ENCODE data around the gene PGF.
A peak's percentile ranks its signal among the peaks of the same experiment; 100 is the strongest.

PGF gene

GRCh38 chr14:74956280-74957072 lies 1.1 kb upstream of the PGF start:
- DNase-seq (ENCODE audit: low read depth, low spot score): no peak
- Histone ChIP-seq H3K4me3 (no peak overlapping the region), H3K27ac (no peak overlapping the region), H3K36me3 (ENCODE audit: insufficient read depth, low read length) (no peaks in the 10 kb centered on the region), H3K9ac (ENCODE audit: insufficient read length) (no peak overlapping the region), H3K9me3 (ENCODE audit: low read depth, low read length) (no peaks in the 10 kb centered on the region)
- TF ChIP-seq EZH2 (IDR thresholded peaks at IDR 0.05) (no peak), POLR2AphosphoS5 (IDR thresholded peaks at IDR 0.05; ENCODE audit: borderline replicate concordance, low read depth, low read length) (no peak), FOXP2 (optimal IDR thresholded peaks at IDR 0.05; ENCODE audit: control extremely low read depth, extremely low read length, insufficient read depth) (no peak)

GRCh38 chr14:74956027-74956279 lies 556 bp upstream of the PGF start:
- TF ChIP-seq EZH2 (IDR thresholded peaks at IDR 0.05) (no peak), POLR2AphosphoS5 (IDR thresholded peaks at IDR 0.05; ENCODE audit: borderline replicate concordance, low read depth, low read length) (no peak), FOXP2 (optimal IDR thresholded peaks at IDR 0.05; ENCODE audit: control extremely low read depth, extremely low read length, insufficient read depth) (no peak)
- Histone ChIP-seq H3K36me3 (ENCODE audit: insufficient read depth, low read length) (no peaks in the 10 kb centered on the region), H3K4me3 (no peak overlapping the region), H3K27ac (no peak overlapping the region), H3K9me3 (ENCODE audit: low read depth, low read length) (no peaks in the 10 kb centered on the region), H3K9ac (ENCODE audit: insufficient read length) (no peak overlapping the region)
- no peak for DNase-seq (ENCODE audit: low read depth, low spot score)

GRCh38 chr14:74954947-74955228 lies 509 bp downstream of the PGF start:
- Histone ChIP-seq H3K9me3 (ENCODE audit: low read depth, low read length) (no peaks in the 10 kb centered on the region), H3K36me3 (ENCODE audit: insufficient read depth, low read length) (no peaks in the 10 kb centered on the region), H3K4me3 (peak overlapping the region; percentile 81), H3K9ac (ENCODE audit: insufficient read length) (peak overlapping the region; percentile 13), H3K27ac (no peak overlapping the region)
- TF ChIP-seq FOXP2 (optimal IDR thresholded peaks at IDR 0.05; ENCODE audit: control extremely low read depth, extremely low read length, insufficient read depth) (no peak), POLR2AphosphoS5 (IDR thresholded peaks at IDR 0.05; ENCODE audit: borderline replicate concordance, low read depth, low read length) (no peak), EZH2 (IDR thresholded peaks at IDR 0.05) (no peak)
- DNase-seq (ENCODE audit: low read depth, low spot score): no peak

GRCh38 chr14:74954232-74954946 lies 1.0 kb downstream of the PGF start:
- Histone ChIP-seq H3K9ac (ENCODE audit: insufficient read length) (peak overlapping the region; percentile 13), H3K4me3 (peak overlapping the region; percentile 81), H3K27ac (no peak overlapping the region), H3K36me3 (ENCODE audit: insufficient read depth, low read length) (no peaks in the 10 kb centered on the region), H3K9me3 (ENCODE audit: low read depth, low read length) (no peaks in the 10 kb centered on the region)
- DNase-seq (ENCODE audit: low read depth, low spot score): no peak
- TF ChIP-seq POLR2AphosphoS5 (IDR thresholded peaks at IDR 0.05; ENCODE audit: borderline replicate concordance, low read depth, low read length) (no peak), EZH2 (IDR thresholded peaks at IDR 0.05) (no peak), FOXP2 (optimal IDR thresholded peaks at IDR 0.05; ENCODE audit: control extremely low read depth, extremely low read length, insufficient read depth) (no peak)

- Histone ChIP-seq H3K9ac (ENCODE audit: insufficient read length) (no peak overlapping the region), H3K9me3 (ENCODE audit: low read depth, low read length) (no peaks in the 10 kb centered on the region), H3K27ac (no peak overlapping the region), H3K4me3 (peak overlapping the region; percentile 81), H3K36me3 (ENCODE audit: insufficient read depth, low read length) (no peaks in the 10 kb centered on the region)
- TF ChIP-seq EZH2 (IDR thresholded peaks at IDR 0.05) (no peak), POLR2AphosphoS5 (IDR thresholded peaks at IDR 0.05; ENCODE audit: borderline replicate concordance, low read depth, low read length) (no peak), FOXP2 (optimal IDR thresholded peaks at IDR 0.05; ENCODE audit: control extremely low read depth, extremely low read length, insufficient read depth) (no peak)
- DNase-seq (ENCODE audit: low read depth, low spot score): no peak
Measured at GRCh38 chr14:74953686-74954085, 1.7 kb downstream of the PGF start.

- Histone ChIP-seq H3K4me3 (no peak overlapping the region), H3K9ac (ENCODE audit: insufficient read length) (no peak overlapping the region), H3K9me3 (ENCODE audit: low read depth, low read length) (no peaks in the 10 kb centered on the region), H3K27ac (no peak overlapping the region), H3K36me3 (ENCODE audit: insufficient read depth, low read length) (no peaks in the 10 kb centered on the region)
- TF ChIP-seq FOXP2 (optimal IDR thresholded peaks at IDR 0.05; ENCODE audit: control extremely low read depth, extremely low read length, insufficient read depth): no peak
- TF ChIP-seq EZH2 (IDR thresholded peaks at IDR 0.05): no peak
- TF ChIP-seq POLR2AphosphoS5 (IDR thresholded peaks at IDR 0.05; ENCODE audit: borderline replicate concordance, low read depth, low read length): no peak
- no peak for DNase-seq (ENCODE audit: low read depth, low spot score)
Measured at GRCh38 chr14:74952697-74953484, 2.5 kb downstream of the PGF start.

GRCh38 chr14:74952180-74952665 lies 3.2 kb downstream of the PGF start:
- Histone ChIP-seq H3K9ac (ENCODE audit: insufficient read length) (no peak overlapping the region), H3K36me3 (ENCODE audit: insufficient read depth, low read length) (no peaks in the 10 kb centered on the region), H3K4me3 (no peak overlapping the region), H3K27ac (no peak overlapping the region), H3K9me3 (ENCODE audit: low read depth, low read length) (no peaks in the 10 kb centered on the region)
- TF ChIP-seq FOXP2 (optimal IDR thresholded peaks at IDR 0.05; ENCODE audit: control extremely low read depth, extremely low read length, insufficient read depth): no peak
- no peak for TF ChIP-seq POLR2AphosphoS5 (IDR thresholded peaks at IDR 0.05; ENCODE audit: borderline replicate concordance, low read depth, low read length)
- TF ChIP-seq EZH2 (IDR thresholded peaks at IDR 0.05): no peak
- no peak for DNase-seq (ENCODE audit: low read depth, low spot score)

Data from SK-N-MC (cell line).